GM18502 (cell line): ENCODE results near the gene ZNF391.
"Not testable (repeated sequence)": the region's sequence is repeated elsewhere in the genome, so short reads cannot be mapped to it uniquely, and the experiment has no call there.

Experiments
- ATAC-seq: cut with Tn5 transposase; IDR thresholded peaks from one replicate; pipeline ENCODE4 v1.9.1; 2021; ENCODE audit warnings: mild to moderate bottlenecking; ENCODE audit not compliant: unreplicated experiment, poor library complexity

Gene ZNF391

GRCh38 chr6:27419363-27419762 lies 30.8 kb downstream of the ZNF391 start:
- ATAC-seq = no peak

DNA sequence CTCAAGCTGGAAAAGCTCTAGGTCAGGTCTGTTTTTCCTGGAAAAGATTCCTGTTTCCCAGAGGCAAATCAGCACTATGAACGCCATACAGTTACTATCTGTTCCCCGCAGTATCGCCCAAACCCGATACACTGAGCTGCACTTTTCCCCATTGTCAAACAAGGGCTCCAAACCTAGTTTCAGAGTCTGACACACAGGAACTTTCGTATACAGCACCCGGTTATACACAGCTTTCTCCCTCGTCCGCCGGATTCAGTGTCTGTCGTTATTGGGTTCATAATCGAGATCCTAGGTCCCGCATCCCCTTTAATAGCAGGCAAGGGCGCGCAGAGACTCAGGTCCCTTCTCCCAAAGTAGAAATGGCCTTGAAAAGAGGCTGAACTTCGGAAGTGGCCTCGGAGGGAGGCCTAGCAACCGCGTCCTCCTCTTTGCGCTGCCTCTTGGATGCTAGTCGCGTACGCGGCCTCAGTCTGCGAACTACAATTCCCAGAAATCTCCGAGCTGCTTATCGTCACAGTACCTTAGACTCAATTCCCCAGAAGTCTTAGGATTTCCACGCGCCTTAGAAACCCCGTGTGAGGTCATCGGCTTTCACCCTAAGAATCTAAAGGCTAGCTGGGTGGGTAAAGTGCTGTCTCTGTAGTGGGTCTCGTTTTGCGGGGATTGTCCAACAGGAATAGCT lies 34.2 kb downstream of the ZNF391 start:
- no peak for ATAC-seq

DNA sequence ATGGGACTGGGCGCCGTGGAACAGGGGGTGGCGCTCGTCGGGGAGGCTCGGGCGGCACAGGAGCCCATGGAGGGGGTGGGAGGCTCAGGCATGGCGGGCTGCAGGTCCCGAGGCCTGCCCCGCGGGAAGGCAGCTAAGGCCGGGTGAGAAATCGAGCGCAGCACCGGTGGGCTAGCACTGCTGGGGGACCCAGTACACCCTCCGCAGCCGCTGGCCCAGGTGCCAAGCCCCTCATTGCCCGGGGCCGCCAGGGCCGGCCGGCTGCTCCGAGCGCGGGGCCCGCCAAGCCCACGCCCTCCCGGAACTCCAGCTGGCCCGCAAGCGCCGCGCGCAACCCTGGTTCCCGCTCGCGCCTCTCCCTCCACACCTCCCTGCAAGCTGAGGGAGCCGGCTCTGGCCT lies 36.3 kb downstream of the ZNF391 start:
- not testable (repeated sequence) for ATAC-seq

DNA sequence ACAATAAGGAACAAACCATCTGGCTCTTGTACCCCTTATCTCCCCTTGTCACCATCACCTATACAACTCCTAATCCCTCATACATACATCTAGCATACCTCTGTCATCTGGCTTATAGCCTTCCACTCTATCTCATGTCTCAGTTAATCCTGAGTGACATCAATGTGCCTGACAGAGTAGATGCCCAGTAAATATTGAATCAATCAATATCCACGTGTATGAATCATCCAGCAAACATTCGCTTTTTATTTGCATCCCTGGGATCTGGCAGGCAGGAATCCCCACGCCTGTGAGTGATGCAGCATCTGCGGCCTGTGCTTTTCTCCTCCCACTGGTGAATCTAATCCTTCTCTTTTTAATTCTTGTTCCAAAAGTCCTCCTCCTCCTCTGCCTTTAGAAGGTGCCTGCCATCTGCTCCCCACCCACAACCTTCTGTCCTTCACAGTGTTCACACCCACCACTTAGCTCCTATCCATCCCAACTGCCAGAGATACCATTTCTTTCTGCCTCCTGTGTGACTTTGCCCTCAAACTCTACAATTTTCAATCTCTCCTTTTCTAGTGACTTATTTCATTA lies 37.6 kb downstream of the ZNF391 start:
- ATAC-seq = no peak

GRCh38 chr6:27428502-27428901 lies 39.9 kb downstream of the ZNF391 start:
- no peak for ATAC-seq

DNA sequence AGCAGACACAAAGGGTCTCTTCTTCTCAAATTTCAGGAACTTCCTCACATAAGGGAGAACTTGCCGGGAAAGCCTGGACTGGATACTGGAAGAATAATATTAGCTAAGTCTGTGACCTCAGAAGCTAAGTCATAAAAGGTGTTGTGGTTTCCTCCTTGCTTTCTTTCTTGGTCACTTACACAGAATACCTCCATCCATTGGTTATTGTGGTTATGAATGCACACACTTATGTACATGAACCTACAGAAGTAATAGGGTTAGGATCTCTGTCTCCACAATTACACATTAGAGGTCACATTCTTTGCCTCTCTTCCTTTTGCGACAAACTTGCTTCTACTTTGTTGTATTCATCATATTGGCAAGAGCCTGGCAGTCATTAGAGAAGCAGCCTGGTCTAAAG lies 40.4 kb downstream of the ZNF391 start:
- no peak for ATAC-seq

GRCh38 chr6:27433714-27434113 lies 45.2 kb downstream of the ZNF391 start:
- no peak for ATAC-seq

DNA sequence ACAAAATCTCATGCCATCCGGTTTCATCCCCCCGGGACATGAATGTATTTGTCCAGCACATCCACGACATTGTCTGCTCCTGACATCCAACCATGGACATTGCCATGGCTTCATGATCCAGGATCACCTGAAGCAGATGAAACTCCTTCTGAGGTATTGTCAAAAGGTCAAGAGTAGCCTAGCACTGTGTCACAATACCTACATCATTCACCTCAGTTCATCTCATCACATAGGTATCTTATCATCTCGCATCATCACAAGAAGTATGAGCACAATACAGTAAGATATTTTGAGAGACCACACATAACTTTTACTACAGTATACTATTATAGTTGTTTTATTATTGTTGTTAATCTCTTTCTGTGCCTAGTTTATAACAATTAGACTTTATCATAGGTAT lies 50.8 kb downstream of the ZNF391 start:
- ATAC-seq = no peak

- ATAC-seq = no peak
These were observed 52.4 kb downstream of the ZNF391 start for GRCh38 chr6:27441001-27441400.

DNA sequence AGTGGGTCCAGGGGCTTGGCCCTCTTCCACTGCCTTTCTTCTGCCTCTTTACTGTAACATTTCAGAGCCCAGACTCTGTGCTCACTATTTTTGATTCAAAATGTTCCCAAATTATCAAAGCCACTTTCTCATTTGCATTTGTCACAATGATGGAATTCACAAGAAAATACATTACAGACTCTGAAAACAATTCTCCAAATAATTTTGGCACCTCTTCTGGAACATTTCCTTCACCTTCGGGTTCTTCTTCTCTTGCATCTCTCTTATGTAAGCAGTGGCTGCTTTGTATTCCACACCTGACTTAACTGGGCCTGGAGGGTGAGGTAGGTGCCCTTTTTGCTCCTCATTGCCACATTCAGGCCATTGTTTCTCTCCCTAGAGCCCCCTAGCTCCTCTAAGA lies 54.4 kb downstream of the ZNF391 start:
- ATAC-seq = no peak

DNA sequence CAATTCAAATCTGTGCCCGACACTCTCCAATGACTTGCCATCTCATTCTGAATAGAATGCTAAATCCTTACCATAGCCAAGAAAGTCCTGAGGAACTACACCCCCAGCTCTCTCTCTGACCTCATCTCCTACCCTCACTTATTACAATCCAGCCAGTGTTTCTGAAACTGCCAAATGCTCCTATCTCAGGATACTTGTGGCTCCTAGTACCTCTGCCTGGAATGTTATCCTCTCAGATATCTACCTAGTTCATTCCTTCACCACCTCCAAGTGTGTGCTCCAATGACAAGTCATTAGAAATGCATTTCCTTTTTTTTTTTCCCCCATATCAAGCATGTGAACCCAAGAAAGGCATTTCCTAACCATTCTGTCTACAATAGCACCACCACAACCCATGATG lies 59.9 kb downstream of the ZNF391 start:
- no peak for ATAC-seq

GRCh38 chr6:27451660-27452390 lies 63.3 kb downstream of the ZNF391 start:
- ATAC-seq = no peak

GRCh38 chr6:27452496-27452897 lies 63.9 kb downstream of the ZNF391 start:
- ATAC-seq = no peak
